ENCODE measurements around the gene MACROD1. TPM values are rescaled to one million over a fixed set of nuclear protein-coding genes. Genes with fewer than 3 reads are reported as not detected.
"Not testable (repeated sequence)": the region's sequence is repeated elsewhere in the genome, so short reads cannot be mapped to it uniquely, and the experiment has no call there.

MACROD1 gene
- total and polyA plus RNA-seq, 2 experiments from 2014 or later = 21.2 to 29.8 TPM

GRCh38 chr11:63966444-63966843 lies 199.5 kb downstream of the MACROD1 start:
- Histone ChIP-seq H3K9me3 (ENCODE audit: low read depth) (no peaks in the 10 kb centered on the region), H3K4me2 (no peak overlapping the region), H4K20me1 (ENCODE audit: insufficient read depth, poor library complexity, severe bottlenecking) (no peaks in the 10 kb centered on the region), H3K9me2 (replicated peaks; ENCODE audit: insufficient read depth) (no peaks in the 10 kb centered on the region), H3K79me2 (no peaks in the 10 kb centered on the region), H3K27me3 (no peaks in the 10 kb centered on the region), H3K27ac (no peak overlapping the region), H3K4me3 (no peak overlapping the region), H2AFZ (no peak overlapping the region), H3K36me3 (replicated peaks; ENCODE audit: insufficient read depth, low read depth) (no peaks in the 10 kb centered on the region), H3K4me1 (ENCODE audit: insufficient read depth) (no peaks in the 10 kb centered on the region)
- 100% methylated on average over 1 of the region's 1 CpG for WGBS (ENCODE audit: low lambda C conversion rate, missing lambda C conversion rate)
- no peak for DNase-seq (ENCODE audit: low spot score)
- TF ChIP-seq EZH2 (IDR thresholded peaks at IDR 0.05; ENCODE audit: borderline replicate concordance) (no peak), CTCF (IDR thresholded peaks at IDR 0.05; ENCODE audit: poor library complexity) (no peak), EZH2phosphoT487 (IDR thresholded peaks at IDR 0.05; ENCODE audit: low read depth, severe bottlenecking, unreplicated experiment) (no peak)

- H3K27ac ChIP-seq; DNase-seq (ENCODE audit: low spot score); H3K4me1 ChIP-seq (ENCODE audit: insufficient read depth); H3K4me3 ChIP-seq; H4K20me1 ChIP-seq (ENCODE audit: insufficient read depth, poor library complexity, severe bottlenecking); H3K79me2 ChIP-seq; H3K9me2 ChIP-seq (replicated peaks; ENCODE audit: insufficient read depth); H3K27me3 ChIP-seq; H3K4me2 ChIP-seq; H3K36me3 ChIP-seq (replicated peaks; ENCODE audit: insufficient read depth, low read depth); H3K9me3 ChIP-seq (ENCODE audit: low read depth); H2AFZ ChIP-seq: not testable (repeated sequence)
- 100% methylated on average over 4 of the region's 4 CpGs for WGBS (ENCODE audit: low lambda C conversion rate, missing lambda C conversion rate)
Observed at GRCh38 chr11:63963895-63964294, 202.0 kb downstream of the MACROD1 start.

- peak; percentile 31 for DNase-seq (ENCODE audit: low spot score)
- Histone ChIP-seq H3K27ac (no peak overlapping the region), H3K36me3 (replicated peaks; ENCODE audit: insufficient read depth, low read depth) (no peaks in the 10 kb centered on the region), H3K27me3 (no peaks in the 10 kb centered on the region), H2AFZ (no peak overlapping the region), H3K4me2 (no peak overlapping the region), H4K20me1 (ENCODE audit: insufficient read depth, poor library complexity, severe bottlenecking) (no peaks in the 10 kb centered on the region), H3K79me2 (no peaks in the 10 kb centered on the region), H3K9me3 (ENCODE audit: low read depth) (no peaks in the 10 kb centered on the region), H3K4me1 (ENCODE audit: insufficient read depth) (no peaks in the 10 kb centered on the region), H3K4me3 (no peak overlapping the region), H3K9me2 (replicated peaks; ENCODE audit: insufficient read depth) (no peaks in the 10 kb centered on the region)
- TF ChIP-seq EZH2 (IDR thresholded peaks at IDR 0.05; ENCODE audit: borderline replicate concordance) = no peak
- no peak for TF ChIP-seq EZH2phosphoT487 (IDR thresholded peaks at IDR 0.05; ENCODE audit: low read depth, severe bottlenecking, unreplicated experiment)
- TF ChIP-seq CTCF (IDR thresholded peaks at IDR 0.05; ENCODE audit: poor library complexity) = no peak
- WGBS (ENCODE audit: low lambda C conversion rate, missing lambda C conversion rate) = 58% methylated on average over 14 of the region's 19 CpGs
Observed at GRCh38 chr11:63961608-63962412, 204.1 kb downstream of the MACROD1 start.

GRCh38 chr11:63958008-63958407 lies 207.9 kb downstream of the MACROD1 start:
- no peak overlapping the region for H3K27ac ChIP-seq
- H4K20me1 ChIP-seq (ENCODE audit: insufficient read depth, poor library complexity, severe bottlenecking) = no peaks in the 10 kb centered on the region
- H3K9me3 ChIP-seq (ENCODE audit: low read depth) = no peaks in the 10 kb centered on the region
- H3K4me1 ChIP-seq (ENCODE audit: insufficient read depth) = no peaks in the 10 kb centered on the region
- no peaks in the 10 kb centered on the region for H3K27me3 ChIP-seq
- no peak for DNase-seq (ENCODE audit: low spot score)
- H3K36me3 ChIP-seq (replicated peaks; ENCODE audit: insufficient read depth, low read depth) = no peaks in the 10 kb centered on the region
- H3K4me3 ChIP-seq = no peak overlapping the region
- 89% methylated on average over 5 of the region's 5 CpGs for WGBS (ENCODE audit: low lambda C conversion rate, missing lambda C conversion rate)
- H2AFZ ChIP-seq = no peak overlapping the region
- TF ChIP-seq EZH2phosphoT487 (IDR thresholded peaks at IDR 0.05; ENCODE audit: low read depth, severe bottlenecking, unreplicated experiment) (no peak), EZH2 (IDR thresholded peaks at IDR 0.05; ENCODE audit: borderline replicate concordance) (no peak), CTCF (IDR thresholded peaks at IDR 0.05; ENCODE audit: poor library complexity) (no peak)
- H3K79me2 ChIP-seq = no peaks in the 10 kb centered on the region
- H3K4me2 ChIP-seq = no peak overlapping the region
- H3K9me2 ChIP-seq (replicated peaks; ENCODE audit: insufficient read depth) = no peaks in the 10 kb centered on the region

Measured in hepatocyte (in vitro differentiated cells).